ENCODE results near the gene BLOC1S1. TPM values are rescaled to one million over a fixed set of nuclear protein-coding genes. Genes with fewer than 3 reads are reported as not detected.

The BLOC1S1 gene
- total RNA-seq, 1 donor from 2014 or later: 109 TPM

- no peak for ATAC-seq
Measured at GRCh38 chr12:55712700-55713415, 3.0 kb upstream of the BLOC1S1 start.

- no peak for ATAC-seq
Measured at GRCh38 chr12:55713721-55714120, 2.1 kb upstream of the BLOC1S1 start.

GRCh38 chr12:55715169-55715764, 579 bp upstream of the BLOC1S1 start:
- ATAC-seq: no peak

- peak; percentile 2 for ATAC-seq
Measured at GRCh38 chr12:55716582-55716957, 724 bp downstream of the BLOC1S1 start.

- peak; percentile 60 for ATAC-seq
Measured at GRCh38 chr12:55717011-55718007, 1.5 kb downstream of the BLOC1S1 start.

GRCh38 chr12:55718015-55718414, 2.2 kb downstream of the BLOC1S1 start:
- no peak for ATAC-seq

- ATAC-seq: no peak
Measured at GRCh38 chr12:55718624-55719275, 2.9 kb downstream of the BLOC1S1 start.

- no peak for ATAC-seq
Measured at GRCh38 chr12:55719371-55719770, 3.5 kb downstream of the BLOC1S1 start.

GRCh38 chr12:55720071-55720564, 4.3 kb downstream of the BLOC1S1 start, which contains the start of gene RDH5:
TSS of gene RDH5 (plus strand) at chr12:55720393. CDS start at chr12:55721185, 792 bp downstream.
- no peak for ATAC-seq

GRCh38 chr12:55720894-55721444, 5.1 kb downstream of the BLOC1S1 start:
- peak; percentile 68 for ATAC-seq

- no peak for ATAC-seq
Measured at GRCh38 chr12:55721601-55722213, 5.9 kb downstream of the BLOC1S1 start.

- no peak for ATAC-seq
Measured at GRCh38 chr12:55722948-55723347, 7.1 kb downstream of the BLOC1S1 start.

GRCh38 chr12:55723516-55724225, 7.8 kb downstream of the BLOC1S1 start:
- ATAC-seq: no peak

- ATAC-seq: no peak
Measured at GRCh38 chr12:55724226-55724939, 8.5 kb downstream of the BLOC1S1 start.

GRCh38 chr12:55724940-55725309, 9.1 kb downstream of the BLOC1S1 start:
- ATAC-seq: no peak

GRCh38 chr12:55725556-55725955, 9.7 kb downstream of the BLOC1S1 start:
- no peak for ATAC-seq

- no peak for ATAC-seq
Measured at GRCh38 chr12:55726971-55727370, 11.1 kb downstream of the BLOC1S1 start.

GRCh38 chr12:55727643-55728185, 11.9 kb downstream of the BLOC1S1 start:
- ATAC-seq: no peak

GRCh38 chr12:55728186-55728938, 12.5 kb downstream of the BLOC1S1 start:
- ATAC-seq: peak; percentile 24

Measured in esophagus mucosa (tissue), 1 donor.